Fibroblast of lung (primary cell): ENCODE results near the gene INPPL1.

Experiments
- EZH2 ChIP-seq: IDR thresholded peaks from 2 replicates; pipeline ENCODE4 v1.5.1; 2012; ENCODE audit warnings: low read length, control low read depth, mild to moderate bottlenecking; ENCODE audit errors: missing control alignments
- TF ChIP-seq, protein P1 (sequence below), 2 donors: IDR thresholded peaks in 1 of 2; conservative IDR thresholded peaks in 1 of 2; 1 replicate in 1 of 2; 2 replicates in 1 of 2; pipeline ENCODE4 v1.5.1; 2011 to 2012; ENCODE audit warnings: low read length in 2 of 2, control low read depth in 1 of 2, inconsistent platforms in 1 of 2, low read depth in 1 of 2, mild to moderate bottlenecking in 1 of 2

DNA sequence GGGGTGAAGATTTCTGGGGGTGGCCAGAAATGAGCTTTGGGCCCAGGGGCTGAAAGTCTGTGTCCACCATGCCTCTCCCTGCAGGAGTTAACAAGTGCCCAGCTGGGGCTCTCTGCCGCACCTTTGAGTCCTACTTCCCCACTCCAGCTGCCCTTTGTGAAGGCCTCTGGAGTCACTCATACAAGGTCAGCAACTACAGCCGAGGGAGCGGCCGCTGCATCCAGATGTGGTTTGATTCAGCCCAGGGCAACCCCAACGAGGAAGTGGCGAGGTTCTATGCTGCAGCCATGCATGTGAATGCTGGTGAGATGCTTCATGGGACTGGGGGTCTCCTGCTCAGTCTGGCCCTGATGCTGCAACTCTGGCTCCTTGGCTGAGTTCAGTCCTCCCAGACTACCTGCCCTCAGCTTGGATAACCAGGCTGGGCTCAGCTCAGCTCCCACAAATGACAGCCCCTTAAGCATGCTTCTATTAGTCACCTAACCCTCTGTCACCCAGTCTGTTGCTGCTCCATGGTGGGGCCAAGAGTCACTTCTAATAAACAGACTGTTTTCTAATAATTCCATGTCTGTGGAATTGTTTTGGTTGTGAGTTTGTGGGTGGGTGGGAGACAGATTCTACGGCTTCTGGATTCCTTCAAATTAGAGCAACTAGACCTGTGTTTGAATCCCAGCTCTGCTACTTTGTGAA lies 3.0 kb upstream of the INPPL1 start:
- TF ChIP-seq, protein P1, sequence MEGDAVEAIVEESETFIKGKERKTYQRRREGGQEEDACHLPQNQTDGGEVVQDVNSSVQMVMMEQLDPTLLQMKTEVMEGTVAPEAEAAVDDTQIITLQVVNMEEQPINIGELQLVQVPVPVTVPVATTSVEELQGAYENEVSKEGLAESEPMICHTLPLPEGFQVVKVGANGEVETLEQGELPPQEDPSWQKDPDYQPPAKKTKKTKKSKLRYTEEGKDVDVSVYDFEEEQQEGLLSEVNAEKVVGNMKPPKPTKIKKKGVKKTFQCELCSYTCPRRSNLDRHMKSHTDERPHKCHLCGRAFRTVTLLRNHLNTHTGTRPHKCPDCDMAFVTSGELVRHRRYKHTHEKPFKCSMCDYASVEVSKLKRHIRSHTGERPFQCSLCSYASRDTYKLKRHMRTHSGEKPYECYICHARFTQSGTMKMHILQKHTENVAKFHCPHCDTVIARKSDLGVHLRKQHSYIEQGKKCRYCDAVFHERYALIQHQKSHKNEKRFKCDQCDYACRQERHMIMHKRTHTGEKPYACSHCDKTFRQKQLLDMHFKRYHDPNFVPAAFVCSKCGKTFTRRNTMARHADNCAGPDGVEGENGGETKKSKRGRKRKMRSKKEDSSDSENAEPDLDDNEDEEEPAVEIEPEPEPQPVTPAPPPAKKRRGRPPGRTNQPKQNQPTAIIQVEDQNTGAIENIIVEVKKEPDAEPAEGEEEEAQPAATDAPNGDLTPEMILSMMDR (conservative IDR thresholded peaks at IDR 0.05 in 1 of 2, IDR thresholded peaks at IDR 0.05 in 1 of 2; ENCODE audit: low read depth in 1 of 2, low read length in 2 of 2), result no peak
- TF ChIP-seq EZH2, result no peak
